ENCODE results near the gene SKAP2. TPM values are rescaled to one million over a fixed set of nuclear protein-coding genes. Genes with fewer than 3 reads are reported as not detected.

Gene SKAP2
- total RNA-seq, 1 donor from 2014 or later: 50.2 TPM

DNA sequence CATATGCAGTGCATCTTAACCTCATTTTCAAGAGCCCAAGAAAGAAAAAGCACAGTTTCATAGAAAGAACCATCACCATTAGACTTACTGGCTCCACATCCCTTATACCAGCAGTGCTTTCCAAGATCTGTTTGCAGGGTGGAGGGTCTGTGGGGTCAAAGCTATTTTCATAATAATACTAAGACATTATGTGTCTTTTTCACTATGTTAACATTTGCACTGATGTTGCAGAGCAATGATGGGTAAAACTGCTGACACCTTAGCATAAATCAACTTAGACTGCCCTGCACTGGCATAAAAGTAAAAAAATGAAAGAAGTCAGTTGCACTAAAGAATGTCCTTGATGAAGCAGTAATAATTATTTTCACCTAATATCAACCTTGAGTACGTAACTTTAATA is 166.2 kb downstream of the SKAP2 start:
- Histone ChIP-seq H3K4me3 (no peak overlapping the region), H3K27me3 (no peaks in the 10 kb centered on the region), H3K27ac (no peak overlapping the region), H3K9me3 (no peaks in the 10 kb centered on the region), H3K4me1 (no peaks in the 10 kb centered on the region), H3K36me3 (no peaks in the 10 kb centered on the region)
- no peak for DNase-seq (ENCODE audit: low spot score in 2 of 2)
- TF ChIP-seq, protein P1, sequence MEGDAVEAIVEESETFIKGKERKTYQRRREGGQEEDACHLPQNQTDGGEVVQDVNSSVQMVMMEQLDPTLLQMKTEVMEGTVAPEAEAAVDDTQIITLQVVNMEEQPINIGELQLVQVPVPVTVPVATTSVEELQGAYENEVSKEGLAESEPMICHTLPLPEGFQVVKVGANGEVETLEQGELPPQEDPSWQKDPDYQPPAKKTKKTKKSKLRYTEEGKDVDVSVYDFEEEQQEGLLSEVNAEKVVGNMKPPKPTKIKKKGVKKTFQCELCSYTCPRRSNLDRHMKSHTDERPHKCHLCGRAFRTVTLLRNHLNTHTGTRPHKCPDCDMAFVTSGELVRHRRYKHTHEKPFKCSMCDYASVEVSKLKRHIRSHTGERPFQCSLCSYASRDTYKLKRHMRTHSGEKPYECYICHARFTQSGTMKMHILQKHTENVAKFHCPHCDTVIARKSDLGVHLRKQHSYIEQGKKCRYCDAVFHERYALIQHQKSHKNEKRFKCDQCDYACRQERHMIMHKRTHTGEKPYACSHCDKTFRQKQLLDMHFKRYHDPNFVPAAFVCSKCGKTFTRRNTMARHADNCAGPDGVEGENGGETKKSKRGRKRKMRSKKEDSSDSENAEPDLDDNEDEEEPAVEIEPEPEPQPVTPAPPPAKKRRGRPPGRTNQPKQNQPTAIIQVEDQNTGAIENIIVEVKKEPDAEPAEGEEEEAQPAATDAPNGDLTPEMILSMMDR (IDR thresholded peaks at IDR 0.05): no peak
- intact Hi-C loops (cut with DNase I): no loop called here

- Histone ChIP-seq H3K27me3 (no peaks in the 10 kb centered on the region), H3K27ac (no peak overlapping the region), H3K4me3 (no peak overlapping the region), H3K9me3 (no peaks in the 10 kb centered on the region), H3K36me3 (no peaks in the 10 kb centered on the region), H3K4me1 (no peaks in the 10 kb centered on the region)
- TF ChIP-seq, protein P1 (IDR thresholded peaks at IDR 0.05): no peak
- intact Hi-C loops (cut with DNase I): no loop called here
- DNase-seq (ENCODE audit: low spot score in 2 of 2): no peak
Measured at GRCh38 chr7:26696978-26697377, 167.4 kb downstream of the SKAP2 start.

DNA sequence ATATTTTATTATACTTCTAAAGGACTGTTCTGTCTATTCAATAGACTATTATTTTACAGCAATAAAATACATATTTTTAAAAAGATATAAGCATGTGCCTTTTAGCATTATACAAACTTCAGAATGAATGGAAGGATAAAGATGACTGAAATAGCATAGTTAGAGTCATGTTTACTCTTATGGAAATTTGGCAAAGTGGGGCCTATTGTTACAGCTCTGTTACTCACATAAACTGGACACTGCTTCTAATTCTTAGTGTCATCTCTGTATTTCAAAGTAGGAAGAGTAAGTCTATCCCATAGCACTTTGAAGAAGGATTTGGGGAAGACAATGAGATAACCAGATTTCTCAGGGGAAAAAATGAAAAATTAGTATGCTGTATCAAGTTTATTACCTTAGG is 168.2 kb downstream of the SKAP2 start:
- no peak overlapping the region for H3K27ac ChIP-seq
- no peaks in the 10 kb centered on the region for H3K36me3 ChIP-seq
- intact Hi-C loops (cut with DNase I): no loop called here
- no peak for DNase-seq (ENCODE audit: low spot score in 2 of 2)
- TF ChIP-seq, protein P1 (IDR thresholded peaks at IDR 0.05): no peak
- H3K4me1 ChIP-seq: no peaks in the 10 kb centered on the region
- H3K27me3 ChIP-seq: no peaks in the 10 kb centered on the region
- no peak overlapping the region for H3K4me3 ChIP-seq
- no peaks in the 10 kb centered on the region for H3K9me3 ChIP-seq

DNA sequence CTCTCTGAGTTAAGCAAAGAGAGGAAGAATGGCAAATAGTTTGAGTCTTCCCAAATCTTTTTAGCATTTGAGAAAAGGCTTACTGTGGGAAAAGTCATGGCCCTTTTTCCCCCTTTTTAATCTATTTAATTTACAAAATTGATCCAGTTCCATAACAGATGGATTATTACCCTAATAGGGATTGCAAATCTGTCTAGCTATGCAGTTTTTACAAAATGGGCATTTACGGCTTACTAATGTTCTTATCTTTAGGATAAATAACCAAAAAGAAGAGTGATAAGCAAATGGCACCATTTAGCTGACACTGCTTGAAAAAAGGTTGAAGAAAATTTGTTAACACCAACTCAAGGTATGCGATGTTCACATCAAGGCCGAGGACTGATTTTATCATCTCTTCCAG is 169.7 kb downstream of the SKAP2 start:
- DNase-seq (ENCODE audit: low spot score in 2 of 2): no peak
- Histone ChIP-seq H3K4me1 (no peaks in the 10 kb centered on the region), H3K4me3 (no peak overlapping the region), H3K27ac (no peak overlapping the region), H3K27me3 (no peaks in the 10 kb centered on the region), H3K9me3 (no peaks in the 10 kb centered on the region), H3K36me3 (no peaks in the 10 kb centered on the region)
- intact Hi-C loops (cut with DNase I): no loop called here
- TF ChIP-seq, protein P1 (IDR thresholded peaks at IDR 0.05): no peak

DNA sequence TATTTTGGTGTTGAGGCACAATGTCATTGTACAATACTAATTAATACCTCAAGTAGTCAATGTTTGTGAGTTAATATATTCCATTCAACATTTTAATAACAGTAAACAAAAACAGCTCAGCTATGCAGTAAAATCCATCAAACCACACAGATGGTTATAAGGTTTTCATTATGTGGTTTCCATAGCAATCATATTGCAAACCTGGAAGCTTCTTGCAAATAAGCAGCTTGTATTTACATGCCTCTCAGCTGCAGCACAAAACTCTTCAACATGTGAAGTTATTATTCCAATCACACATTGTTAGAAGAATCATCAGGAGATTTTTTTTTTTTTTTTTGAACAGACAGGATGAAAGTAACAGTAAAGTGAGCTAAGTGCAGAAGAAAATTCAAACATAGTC is 170.2 kb downstream of the SKAP2 start:
- H3K9me3 ChIP-seq: no peaks in the 10 kb centered on the region
- no peak for DNase-seq (ENCODE audit: low spot score in 2 of 2)
- intact Hi-C loops (cut with DNase I): no loop called here
- H3K36me3 ChIP-seq: no peaks in the 10 kb centered on the region
- H3K4me1 ChIP-seq: no peaks in the 10 kb centered on the region
- no peak overlapping the region for H3K27ac ChIP-seq
- TF ChIP-seq, protein P1 (IDR thresholded peaks at IDR 0.05): no peak
- H3K27me3 ChIP-seq: no peaks in the 10 kb centered on the region
- no peak overlapping the region for H3K4me3 ChIP-seq

DNA sequence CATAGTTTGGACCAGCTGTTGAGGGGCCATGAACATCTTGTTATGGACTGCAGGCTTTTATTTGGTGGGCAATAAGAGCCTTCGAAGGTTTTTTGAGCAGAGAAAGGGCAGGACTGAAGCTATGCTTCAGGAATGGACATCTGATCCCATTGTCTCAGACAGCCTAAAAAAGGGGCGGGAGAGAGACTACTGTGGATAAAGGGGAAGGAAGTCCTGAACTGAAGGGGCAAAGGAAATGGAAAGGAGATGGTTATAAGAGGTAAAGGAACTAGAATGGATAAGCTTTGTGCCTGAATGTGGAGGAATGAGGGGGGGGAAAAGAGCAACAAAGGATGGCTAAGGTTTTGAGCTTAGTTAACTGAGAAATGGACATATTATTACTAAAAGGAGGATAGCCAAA is 172.5 kb downstream of the SKAP2 start:
- Histone ChIP-seq H3K27me3 (no peaks in the 10 kb centered on the region), H3K9me3 (no peaks in the 10 kb centered on the region), H3K27ac (no peak overlapping the region), H3K36me3 (no peaks in the 10 kb centered on the region), H3K4me1 (no peaks in the 10 kb centered on the region), H3K4me3 (no peak overlapping the region)
- intact Hi-C loops (cut with DNase I): no loop called here
- TF ChIP-seq, protein P1 (IDR thresholded peaks at IDR 0.05): no peak
- DNase-seq (ENCODE audit: low spot score in 2 of 2): no peak
